Left hindlimb (tissue), 1 donor: Measurements from ENCODE around the gene SMTNL1.
A peak's percentile ranks its signal among the peaks of the same experiment; 100 is the strongest.

Experiments used
- DNase-seq: peaks from one replicate; pipeline ENCODE4 v3.0.0-alpha.2; 2018

The SMTNL1 gene

DNA sequence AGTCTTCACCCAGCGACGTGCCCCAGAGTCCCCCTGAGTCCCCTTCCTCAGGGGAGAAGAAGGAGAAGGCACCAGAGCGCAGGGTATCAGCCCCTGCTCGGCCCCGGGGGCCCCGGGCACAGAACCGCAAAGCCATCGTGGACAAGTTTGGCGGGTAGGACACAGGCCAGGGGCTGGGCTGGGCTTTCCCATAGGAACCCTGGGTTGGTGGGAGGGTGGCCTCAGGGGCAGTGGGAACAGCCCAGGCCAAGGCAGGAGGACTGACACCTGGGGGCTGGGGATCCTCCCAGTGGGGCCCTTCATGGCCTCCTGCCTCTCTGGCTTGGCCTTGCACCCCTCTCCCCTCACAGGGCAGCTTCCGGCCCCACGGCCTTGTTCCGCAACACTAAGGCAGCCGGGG is 8.5 kb downstream of the SMTNL1 start:
- DNase-seq: no peak

DNA sequence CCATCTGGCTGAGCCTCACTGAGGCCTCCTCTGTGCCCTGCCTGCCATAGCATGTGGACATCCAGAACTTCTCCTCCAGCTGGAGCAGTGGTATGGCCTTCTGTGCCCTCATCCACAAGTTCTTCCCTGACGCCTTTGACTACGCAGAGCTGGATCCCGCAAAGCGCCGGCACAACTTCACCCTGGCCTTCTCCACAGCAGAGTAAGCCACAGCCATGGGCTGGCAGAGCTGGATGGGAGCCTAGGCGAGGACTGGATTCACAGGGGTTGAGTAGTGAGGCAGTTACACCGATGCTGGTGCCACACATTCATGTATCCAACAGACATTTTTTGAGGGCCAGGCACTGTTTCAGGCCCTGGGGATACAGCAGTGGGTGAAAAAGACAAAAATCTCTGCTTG is 9.1 kb downstream of the SMTNL1 start:
- DNase-seq: no peak

DNA sequence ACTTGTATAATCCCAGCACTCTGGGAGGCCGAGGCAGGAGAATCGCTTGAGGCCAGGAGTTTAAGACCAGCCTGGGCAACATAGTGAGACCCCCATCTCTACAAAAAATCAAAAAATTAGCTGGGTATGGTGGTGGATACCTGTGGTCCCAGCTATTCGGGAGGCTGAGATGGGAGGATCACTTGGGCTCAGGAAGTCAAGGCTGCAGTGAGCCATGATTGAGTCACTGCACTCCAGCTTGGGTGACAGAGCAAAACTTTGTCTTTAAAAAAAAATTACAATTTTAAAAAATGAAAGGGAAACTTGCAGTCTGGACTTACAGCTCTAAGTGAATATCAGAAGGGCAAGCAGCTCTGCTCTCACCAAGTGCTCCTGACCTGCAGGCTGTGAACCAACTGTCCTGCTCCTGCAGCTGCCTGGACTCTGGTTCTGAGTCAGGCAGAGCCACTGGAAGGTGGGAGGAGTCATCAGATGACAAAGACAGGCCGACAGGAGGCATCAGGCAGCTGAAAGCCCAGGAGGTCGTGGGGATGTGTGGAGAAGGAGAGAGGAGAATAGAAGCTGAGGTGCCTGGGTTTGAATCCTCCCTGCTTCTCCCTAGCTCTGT is 9.6 kb downstream of the SMTNL1 start:
- no peak for DNase-seq

DNA sequence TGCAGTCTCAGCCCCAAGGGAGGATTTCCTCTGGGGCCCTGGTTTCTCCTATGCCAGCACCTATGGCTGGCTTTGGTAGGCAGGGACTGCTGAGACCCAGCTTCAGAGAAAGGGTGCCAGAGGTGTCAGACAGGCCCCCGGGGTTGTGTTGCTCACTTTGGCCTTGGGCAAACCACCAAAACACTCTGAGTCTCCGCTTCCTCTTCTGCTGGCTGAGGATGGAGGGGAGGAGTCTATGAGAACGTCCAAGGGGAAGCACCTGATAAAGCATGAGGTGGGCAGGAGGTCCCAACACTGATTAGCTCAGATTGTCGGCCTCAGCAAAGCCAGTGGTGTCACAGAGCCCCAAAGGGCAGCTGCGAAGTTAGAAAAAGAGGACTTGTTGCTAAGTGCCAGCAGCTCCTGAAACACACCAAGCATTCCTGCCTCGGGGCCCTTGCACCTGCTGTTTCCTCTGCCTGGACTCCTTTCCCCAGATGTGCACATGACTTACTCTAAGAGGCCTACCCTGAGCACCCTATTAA is 10.5 kb downstream of the SMTNL1 start:
- DNase-seq: no peak

DNA sequence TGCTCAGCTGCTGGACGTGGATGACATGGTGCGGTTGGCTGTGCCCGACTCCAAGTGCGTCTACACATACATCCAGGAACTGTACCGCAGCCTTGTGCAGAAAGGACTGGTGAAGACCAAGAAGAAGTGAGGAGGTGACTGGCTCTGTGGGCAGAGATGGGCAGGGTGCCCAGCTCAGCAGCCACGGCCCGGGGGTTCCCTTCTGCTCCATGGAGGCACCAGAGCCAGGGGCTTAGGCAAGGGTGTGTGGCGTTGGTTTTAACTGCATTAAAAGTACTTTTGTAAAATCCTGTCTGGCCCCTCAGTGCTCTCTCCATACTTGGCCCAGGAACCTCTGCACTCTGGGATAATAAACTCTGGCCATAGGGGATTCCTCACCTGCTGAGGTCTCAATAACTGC is 12.6 kb downstream of the SMTNL1 start:
- DNase-seq: no peak

DNA sequence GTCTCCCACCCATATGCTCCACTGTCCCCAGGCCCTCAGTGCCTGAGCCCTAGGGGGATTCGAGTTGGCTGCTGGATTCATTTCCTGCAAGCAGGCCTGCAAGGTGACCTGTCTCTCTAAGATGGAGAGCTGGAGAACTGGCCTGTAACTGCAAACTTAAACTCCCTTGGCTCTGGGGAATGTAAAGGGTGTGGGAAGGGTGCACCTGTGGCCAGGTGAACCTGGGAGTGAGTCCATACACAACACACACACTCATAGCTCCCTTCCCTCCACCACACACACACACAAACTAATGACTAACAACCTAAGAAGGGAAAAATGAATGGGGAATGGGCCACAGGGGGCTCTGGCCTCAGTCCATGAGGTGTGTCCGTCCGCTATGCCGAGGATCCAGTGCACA is 14.5 kb downstream of the SMTNL1 start:
- DNase-seq: no peak

DNA sequence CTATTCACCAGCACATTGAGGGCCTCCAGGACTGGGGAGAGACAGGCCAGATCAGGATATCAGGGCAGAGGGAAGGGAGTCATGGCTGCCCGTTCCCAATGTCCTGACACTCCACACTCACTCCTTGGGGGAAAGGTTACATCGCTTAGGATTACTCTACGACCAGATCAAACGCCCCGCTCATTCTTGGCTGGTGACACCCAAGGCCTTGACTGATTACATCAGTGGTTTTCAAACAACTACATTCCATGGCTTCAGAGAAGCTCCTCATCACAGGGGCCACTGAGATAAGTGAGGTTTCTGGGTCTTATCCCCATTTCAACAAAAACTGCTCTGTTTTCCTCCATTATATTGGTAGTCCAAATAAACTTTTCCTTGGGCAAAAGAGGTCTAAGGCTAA is 15.1 kb downstream of the SMTNL1 start:
- no peak for DNase-seq

DNA sequence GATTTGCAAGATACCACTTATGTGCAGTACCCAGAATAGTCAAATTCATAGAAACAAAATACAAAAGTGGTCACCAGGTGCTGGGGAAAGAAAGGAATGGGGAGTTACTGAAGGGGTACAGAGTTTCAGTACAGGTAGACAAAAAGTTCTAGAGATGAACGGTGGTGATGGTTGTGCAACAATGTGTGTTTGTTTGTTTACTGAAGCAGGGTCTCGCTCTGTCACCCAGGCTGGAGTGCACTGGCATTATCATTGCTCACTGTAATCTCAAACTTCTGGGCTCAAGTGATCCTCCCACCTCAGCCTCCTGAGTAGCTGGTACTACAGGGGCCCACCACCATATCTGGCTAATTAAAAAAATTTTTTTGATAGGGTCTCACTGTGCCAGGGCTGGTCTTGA is 18.0 kb downstream of the SMTNL1 start:
- no peak for DNase-seq

DNA sequence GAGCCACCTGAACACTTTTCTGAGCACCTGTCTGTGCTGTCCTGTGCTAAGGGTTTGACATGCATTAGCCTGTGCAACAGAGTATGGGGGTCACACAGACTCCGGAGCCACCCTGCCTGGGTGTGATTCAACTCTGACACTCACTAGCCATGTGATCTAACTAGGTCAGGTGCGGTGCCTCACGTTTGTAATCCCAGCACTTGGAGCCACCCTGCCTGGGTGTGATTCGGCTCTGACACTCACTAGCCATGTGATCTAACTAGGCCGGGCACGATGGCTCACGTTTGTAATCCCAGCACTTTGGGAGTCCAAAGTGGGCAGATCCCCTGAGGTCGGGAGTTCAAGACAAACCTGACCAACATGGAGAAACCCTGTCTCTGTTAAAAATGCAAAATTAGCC is 18.6 kb downstream of the SMTNL1 start:
- DNase-seq: no peak

DNA sequence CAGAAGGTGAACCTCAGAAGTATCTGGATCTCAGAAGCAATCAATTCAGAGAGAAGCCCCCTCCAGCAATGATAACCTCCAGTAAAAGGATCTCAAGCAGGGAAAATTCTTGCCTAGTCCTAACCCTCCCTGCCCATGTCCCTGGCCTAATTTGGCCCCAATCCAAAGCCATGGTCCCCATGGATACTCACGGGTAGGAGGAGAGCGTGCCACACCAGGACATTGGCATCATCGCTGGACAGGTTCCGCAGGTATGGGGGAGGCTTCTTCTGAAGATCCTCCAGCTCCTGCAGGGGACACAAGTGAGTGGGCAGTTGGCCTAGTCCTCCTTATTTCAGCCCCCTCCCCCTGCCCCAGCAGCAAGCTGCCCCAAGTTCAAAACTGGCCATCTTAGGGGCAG is 22.8 kb downstream of the SMTNL1 start:
- DNase-seq: no peak

DNA sequence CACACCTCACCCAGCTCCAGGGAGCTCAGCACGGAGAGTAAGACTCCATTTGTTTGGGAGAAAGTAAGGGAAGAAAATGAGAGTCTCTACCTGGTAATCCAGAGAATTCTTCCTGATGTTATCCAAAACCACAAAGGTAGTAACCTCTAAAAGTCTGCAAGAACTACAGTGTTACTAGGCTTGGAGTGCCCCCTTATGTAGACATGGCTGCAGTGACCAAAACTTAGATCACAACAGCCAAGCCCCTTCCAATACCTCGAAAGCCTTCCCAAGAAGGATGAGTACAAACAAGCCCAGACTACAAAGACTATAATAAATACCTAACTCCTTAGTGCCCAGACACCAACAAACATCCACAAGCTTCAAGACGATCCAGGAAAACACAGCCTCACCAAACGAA is 25.2 kb downstream of the SMTNL1 start:
- DNase-seq: no peak

DNA sequence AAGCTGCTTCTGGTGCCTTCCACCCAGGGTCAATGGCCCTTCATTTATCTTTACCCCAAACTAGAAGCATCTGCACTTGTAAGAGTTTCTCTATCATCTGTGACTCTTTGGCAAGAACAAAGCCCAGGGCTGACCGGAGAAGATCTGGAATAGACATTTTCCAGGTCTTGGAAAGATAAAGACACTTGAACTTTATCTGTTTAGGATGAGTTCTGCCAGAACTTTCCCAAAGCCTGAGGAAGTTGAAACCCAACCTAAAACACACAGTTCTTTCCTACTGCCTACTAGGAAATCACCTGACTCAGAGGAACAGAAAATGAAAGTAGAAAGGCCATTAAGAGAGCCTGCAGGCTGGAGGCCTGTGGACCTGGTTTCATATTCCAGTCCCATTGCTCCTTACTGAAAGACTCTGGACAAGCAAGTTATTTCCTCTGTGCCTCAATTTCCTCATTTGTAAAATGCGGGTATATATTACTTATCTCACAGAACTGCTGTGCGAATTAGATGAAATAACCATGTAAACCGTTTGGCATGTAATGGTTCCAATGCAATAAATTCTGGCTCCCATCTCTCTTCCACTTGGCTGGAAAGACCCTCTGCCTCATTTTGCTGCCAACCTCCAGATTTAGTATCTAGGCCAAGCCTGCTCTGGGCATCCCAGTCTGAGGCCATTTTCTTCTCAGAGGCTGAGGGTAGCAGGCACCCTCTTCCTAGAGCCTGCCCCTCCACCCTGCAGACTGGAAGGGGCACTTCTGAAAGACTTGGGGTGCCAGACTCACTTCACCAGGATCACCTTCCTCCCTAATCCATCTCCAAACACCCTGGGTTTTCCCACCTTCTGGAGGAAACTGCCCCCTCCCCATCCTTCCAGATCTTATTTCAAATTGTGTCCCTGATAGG is 28.9 kb downstream of the SMTNL1 start:
- no peak for DNase-seq

DNA sequence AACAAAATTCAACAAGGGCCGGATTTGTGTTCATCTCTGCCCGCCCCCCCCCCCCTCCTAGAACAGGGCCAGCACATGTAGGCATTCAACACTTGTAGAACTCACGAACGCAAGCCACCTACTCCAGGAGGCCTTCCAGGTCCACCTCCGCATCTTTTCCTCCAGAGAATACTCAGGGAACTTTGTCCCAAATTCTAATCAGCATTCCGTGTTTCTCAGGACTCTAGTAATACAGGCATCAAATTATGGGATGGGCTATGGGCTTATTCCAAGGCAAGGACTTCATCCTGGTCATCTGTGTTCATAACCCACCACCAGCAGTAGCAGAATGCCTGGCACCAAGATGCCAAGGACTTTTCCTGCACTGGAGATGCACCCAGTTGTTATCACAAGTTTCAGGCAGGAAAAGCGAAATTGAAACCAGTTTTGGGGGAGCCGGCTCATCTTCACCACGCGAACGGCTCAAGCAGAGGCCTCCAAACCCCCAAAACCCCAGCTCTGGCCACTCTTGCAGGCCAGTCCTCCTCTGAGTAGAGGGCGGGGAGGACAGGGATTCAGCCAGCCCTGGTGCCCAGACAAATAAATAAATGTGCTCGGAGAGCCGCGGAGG is 29.6 kb downstream of the SMTNL1 start:
- DNase-seq: no peak

DNA sequence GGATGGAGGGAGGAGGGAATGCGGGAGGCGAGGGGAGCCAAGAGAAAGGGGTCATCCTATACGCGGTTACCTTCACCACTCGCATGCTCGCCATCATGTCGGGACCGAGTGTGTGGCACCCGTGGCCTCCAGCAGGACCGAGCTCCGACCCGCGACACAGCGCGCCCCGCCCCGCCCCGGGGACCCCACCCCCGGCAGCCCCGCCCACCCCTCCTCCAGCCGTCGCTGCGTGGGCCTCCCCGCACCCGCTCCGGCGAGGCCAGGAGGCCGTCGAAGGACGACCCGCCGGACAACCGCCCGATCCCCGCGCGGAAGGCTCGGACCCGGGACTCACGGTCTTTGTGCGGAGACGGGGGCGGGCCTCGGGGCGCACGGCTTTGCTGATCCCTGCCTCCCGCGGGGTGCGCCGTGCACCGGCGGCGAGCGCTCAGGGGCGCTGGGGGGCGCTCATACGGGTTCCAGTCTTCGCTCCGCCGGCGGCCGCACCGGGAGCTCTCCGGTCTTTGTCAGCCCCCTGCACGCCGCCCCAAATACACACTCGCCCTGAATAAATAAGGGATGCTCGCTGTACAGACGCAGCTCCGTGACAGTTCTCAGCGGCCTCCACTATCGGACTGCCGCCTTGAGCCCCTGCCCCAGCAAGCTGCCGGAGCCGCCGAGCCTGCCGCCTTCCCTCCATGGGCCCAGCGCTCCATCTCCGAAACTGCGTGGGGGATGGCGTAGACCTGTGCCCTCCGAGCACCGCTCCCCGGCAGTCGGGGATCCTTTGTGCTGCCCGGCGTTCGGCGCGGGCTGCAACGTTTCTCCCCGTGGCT is 30.3 kb downstream of the SMTNL1 start, which contains the start of gene UBE2L6:
Gene UBE2L6, minus strand, starts transcription at position 158 of the 815 bp plus-strand sequence. Its CDS starts 61 bp downstream, at position 97.
- peak; percentile 68 for DNase-seq

DNA sequence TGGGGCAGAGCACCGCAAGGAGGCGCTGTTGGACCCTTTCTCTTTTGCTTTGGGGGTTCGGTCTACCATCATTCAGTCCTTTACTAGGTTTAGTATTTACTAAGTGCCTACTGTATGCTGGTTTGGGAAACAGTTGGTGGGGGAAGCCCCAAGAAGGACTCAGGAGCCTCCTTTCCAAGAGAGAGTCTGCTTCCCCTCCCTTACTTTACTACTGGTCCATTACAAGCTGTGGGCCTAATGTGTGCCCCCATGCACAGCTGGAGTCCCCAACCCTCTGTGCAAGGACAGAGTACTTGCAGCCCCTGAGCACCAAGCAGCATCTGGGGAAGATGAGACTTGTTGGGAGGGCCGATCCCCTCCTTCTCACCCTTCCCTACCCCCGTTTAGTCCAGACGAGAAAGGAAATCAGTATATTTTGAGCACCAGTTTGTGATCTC is 31.0 kb downstream of the SMTNL1 start:
- DNase-seq: peak; percentile 85

DNA sequence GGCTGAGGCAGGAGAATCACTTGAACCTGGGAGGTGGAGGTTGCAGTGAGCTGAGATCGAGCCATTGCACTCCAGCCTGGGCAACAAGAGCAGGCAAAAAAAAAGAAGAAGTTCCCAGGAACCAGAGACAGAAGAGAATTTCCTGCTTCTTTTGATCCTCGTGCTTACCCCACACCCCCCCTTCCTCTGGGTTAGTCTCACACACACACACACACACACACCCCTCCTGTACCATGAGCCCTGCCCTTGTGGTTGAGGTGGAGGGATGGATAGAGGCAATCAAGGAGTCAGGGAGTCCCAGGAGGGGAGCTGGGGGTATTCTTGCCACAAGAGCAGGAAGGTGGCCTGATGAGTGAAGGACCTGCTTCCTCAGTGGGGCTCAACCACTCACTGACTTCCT is 34.2 kb downstream of the SMTNL1 start:
- no peak for DNase-seq

DNA sequence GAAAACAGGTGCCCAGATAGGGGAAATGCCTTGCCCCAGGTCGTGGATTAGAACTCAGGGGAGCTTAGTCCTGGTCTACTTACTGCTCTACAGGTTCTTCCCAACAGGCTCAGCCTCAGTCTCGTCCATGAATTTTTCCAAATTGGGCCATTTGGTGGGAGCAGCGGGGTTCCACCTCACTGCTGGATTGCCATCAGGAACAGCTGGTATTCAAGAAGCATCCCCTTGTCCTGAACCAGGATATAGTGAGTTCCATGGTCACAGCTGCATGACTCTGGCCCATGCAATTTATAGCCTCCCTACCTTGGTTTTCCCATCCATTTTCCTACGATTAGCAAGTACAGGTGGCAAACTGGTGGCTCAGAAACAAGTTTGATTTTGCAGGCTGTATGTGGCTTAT is 36.7 kb downstream of the SMTNL1 start:
- no peak for DNase-seq

DNA sequence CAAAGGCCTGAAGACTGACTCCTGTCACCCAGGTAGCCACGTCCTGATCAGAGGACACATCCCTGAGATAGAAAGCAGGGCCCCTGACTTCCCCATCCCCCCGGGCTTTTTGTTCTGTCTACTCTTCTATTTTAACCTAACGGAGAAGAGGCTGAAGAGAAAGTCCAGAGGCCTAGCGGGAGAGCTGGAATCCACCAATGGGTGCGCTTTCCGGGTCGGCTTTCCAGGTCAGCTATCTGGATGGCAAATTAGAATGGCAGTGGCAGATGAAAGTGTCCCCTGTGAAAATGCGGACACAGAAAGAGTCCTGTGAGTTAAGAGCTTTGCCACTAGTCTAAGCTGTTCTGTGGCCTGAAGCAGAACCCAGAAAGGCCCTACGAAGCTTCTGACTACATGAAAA is 46.9 kb downstream of the SMTNL1 start:
- DNase-seq: no peak

DNA sequence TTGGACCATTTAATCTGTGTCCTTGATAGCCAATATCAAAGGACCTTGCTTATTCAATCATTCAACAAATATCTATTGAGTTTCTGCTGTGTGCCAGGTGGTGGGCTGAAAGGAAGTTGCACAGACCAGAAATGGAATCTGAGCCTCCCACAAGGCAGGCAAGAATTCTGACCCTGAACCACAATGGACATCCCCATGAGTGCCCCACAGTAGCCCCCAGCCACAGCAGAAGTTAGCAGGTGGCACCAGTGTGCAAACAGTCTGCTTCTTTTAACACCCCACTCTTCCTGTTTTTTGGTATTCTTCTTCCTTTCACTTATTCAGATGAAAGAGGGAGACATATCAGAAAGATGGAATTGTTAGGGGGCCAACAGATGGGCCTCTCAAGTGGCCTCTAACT is 47.9 kb downstream of the SMTNL1 start:
- no peak for DNase-seq

DNA sequence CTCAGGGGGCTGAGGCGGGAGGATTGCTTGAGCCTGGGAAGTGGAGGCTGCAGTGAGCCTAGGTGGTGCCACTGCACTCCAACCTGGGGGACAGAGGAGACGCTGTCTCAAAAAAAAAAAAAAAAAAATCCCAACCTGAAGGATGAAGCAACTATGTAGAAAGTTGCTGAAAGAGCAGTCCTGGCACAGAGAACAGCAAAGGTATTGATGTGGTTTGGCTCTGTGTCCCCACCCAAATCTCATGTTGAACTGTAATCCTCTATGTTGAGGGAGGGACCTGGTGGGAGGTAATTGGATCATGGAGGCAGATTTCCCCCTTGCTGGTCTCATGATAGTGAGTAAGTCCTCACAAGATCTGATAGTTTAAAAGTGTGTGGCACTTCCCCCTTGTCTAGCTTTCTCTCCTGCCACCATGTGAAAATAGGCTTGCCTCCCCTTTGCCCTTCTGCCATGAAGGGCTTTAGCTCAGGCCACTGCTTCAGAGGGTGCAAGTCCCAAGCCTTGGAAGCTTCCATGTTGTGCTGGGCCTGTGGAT is 49.4 kb downstream of the SMTNL1 start:
- no peak for DNase-seq

DNA sequence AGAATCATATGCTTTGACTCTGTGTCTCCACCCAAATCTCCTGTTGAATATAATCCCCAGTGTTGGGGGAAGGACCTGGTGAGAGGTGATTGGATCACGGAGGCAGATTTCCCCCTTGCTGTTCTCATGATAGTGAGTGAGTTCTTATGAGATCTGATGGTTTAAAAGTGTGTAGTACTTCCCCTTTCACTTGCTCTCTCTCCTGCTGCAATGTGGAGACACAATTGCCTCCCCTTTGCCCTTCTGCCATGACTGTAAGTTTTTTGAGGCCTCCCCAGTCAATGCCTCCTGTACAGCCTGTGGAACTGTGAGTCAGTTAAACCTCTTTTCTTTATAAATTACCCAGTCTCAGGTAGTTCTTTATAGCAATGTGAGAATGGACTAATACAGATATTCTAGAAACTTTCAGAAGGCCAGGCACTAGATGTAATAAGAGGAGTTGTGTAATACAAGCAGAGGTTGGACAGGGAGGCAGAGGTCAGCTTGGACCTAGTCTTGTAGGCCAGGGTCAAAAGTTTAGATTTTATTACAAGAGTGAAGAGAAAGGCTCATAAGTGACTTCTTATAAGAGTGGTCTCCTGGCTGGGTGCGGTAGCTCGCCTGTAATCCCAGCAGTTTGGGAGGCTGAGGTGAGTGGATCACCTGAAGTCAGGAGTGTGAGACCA is 50.8 kb downstream of the SMTNL1 start:
- DNase-seq: no peak
